ENCODE data around the gene MRPL17. TPM values are rescaled to one million over a fixed set of nuclear protein-coding genes. Genes with fewer than 3 reads are reported as not detected.

The MRPL17 gene
- 56.4 and 62.0 TPM in 2 replicates for total RNA-seq

DNA sequence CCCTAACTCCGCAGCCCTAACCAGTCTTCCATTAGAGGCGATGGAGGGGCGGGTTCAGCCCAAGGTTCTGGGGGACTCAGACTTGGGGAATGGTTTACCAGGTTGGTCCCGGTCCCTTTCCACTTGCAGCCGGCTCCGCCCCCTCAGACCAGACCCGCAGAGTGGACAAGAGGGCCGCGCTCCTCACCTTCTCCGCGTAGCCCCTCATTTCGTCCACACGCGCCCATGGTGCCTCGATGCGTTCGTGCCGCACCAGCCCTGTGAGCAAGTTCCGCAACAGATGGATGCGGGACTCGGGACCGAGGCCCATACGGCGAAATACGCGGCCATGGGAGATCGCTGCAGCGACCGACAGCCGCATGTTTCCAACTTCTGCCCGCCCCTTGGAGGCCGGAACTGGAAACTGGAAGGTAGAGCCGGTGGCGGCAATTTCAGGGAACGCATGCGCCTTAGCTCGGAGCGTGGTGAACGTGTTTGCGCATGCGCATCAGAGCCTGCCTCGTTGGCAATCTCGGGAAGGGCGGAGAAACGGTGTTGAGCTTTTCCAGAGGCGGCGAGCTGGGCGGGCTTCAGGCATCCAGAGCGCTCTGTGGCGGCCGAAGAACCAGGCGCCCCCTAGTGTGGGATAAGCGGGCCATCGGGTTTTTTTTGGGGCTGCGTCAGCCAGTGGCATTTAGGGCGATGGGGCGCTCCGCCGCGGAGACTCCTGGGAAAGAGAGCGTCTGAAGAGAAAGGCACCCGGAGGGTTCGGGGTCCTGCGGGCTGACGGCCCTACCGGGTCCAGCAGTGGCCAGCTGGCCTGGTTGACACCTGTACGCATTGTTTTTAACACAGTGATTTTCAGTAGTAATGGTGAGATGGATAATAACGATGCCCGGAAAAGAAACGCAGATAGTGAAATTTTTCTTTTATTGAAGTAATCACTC lies at the start of gene MRPL17:
Gene MRPL17, minus strand, starts transcription at position 405 of the 926 bp plus-strand sequence. Its CDS starts 44 bp downstream, at position 361.

DNA sequence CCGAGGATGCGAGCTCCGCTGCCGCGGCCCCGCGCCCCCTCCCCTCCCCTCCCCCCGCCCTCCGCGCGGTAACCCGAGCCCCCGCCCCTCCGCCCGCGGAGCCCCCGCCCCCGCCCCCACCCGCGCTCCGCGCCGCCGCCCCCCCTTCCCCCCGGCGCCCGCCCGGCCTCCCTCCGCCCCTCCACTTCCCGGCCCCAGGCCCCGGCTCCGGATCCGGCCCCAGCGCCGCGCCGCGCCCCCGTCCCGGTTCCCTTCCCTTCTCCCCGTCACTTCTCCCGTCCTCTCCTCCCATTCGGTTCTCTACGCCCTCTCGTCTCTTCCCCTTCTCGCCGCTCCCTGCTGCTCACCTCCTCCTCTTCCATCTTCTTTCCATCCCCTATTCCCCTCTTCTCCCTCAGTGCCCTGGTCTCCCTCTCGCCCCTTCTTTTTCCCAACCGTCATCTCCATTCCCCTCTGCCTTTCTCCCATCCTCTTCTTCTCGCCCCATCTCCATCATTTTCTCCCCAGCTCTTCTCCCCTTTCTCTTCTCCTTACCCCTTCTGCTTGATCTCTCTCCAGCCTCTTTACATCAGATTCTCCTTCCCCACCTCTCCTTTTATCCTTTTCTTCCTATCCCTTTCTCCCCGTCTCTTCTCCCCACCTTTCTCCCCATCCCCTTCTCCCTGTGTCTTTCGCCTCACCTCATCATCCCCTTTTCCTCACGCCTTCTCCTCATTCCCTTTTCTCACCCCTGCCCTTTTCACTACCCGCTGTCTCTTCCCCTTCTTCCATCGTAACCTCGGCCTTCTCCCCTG lies 27.2 kb downstream of the MRPL17 start, which contains the start of gene DCHS1:
Gene DCHS1, minus strand, starts transcription at position 20 of the 794 bp plus-strand sequence. CDS start 14,196 bp downstream, outside the sequence.

Other genes with a start within 250 kb of the MRPL17 start
- 0.53 and 0.65 TPM in 2 replicates for gene HPX, start 242.4 kb downstream of the MRPL17 start, total RNA-seq
- gene TRIM3, start 209.4 kb downstream of the MRPL17 start, total RNA-seq: 16.1 and 16.6 TPM in 2 replicates
- 46.3 and 51.5 TPM in 2 replicates for gene ARFIP2, start 202.0 kb downstream of the MRPL17 start, total RNA-seq
- 30.2 and 33.7 TPM in 2 replicates for gene TIMM10B, start 201.8 kb downstream of the MRPL17 start, total RNA-seq
- gene DNHD1, start 186.1 kb downstream of the MRPL17 start, total RNA-seq: 4.1 and 9.0 TPM in 2 replicates
- gene RRP8, start 79.7 kb downstream of the MRPL17 start, total RNA-seq: 14.8 and 14.9 TPM in 2 replicates
- gene ILK, start 79.6 kb downstream of the MRPL17 start, total RNA-seq: 126 and 143 TPM in 2 replicates
- 16.9 and 17.8 TPM in 2 replicates for gene TAF10, start 71.1 kb downstream of the MRPL17 start, total RNA-seq
- 86.5 and 157 TPM in 2 replicates for gene TPP1, start 63.9 kb downstream of the MRPL17 start, total RNA-seq
- gene DCHS1, start 27.5 kb downstream of the MRPL17 start, total RNA-seq: 37.1 and 39.4 TPM in 2 replicates
- 0.27 and 0.43 TPM in 2 replicates for gene OR2AG2, start 88.6 kb upstream of the MRPL17 start, total RNA-seq
- gene OR2AG1, start 99.7 kb upstream of the MRPL17 start, total RNA-seq: not detected in 2 replicates
- 0.43 and 0.66 TPM in 2 replicates for gene OR6A2, start 116.3 kb upstream of the MRPL17 start, total RNA-seq
- not detected in 2 replicates for gene OR10A5, start 162.3 kb upstream of the MRPL17 start, total RNA-seq
- gene OR10A2, start 179.7 kb upstream of the MRPL17 start, total RNA-seq: not detected in 2 replicates
- gene OR10A4, start 193.3 kb upstream of the MRPL17 start, total RNA-seq: not detected in 2 replicates
- 0.66 and 0.86 TPM in 2 replicates for gene OR2D2, start 209.2 kb upstream of the MRPL17 start, total RNA-seq
- not detected in 2 replicates for gene OR2D3, start 237.7 kb upstream of the MRPL17 start, total RNA-seq
- 5.9 and 6.0 TPM in 2 replicates for gene ZNF215, start 243.1 kb upstream of the MRPL17 start, total RNA-seq

Measured in thoracic aorta endothelial cell (primary cell).